GM12878 (cell line): ENCODE results near the gene FUZ. TPM values are rescaled to one million over a fixed set of nuclear protein-coding genes. Genes with fewer than 3 reads are reported as not detected.
"Not testable (repeated sequence)": the region's sequence is repeated elsewhere in the genome, so short reads cannot be mapped to it uniquely, and the experiment has no call there.

Experiments used
- ATAC-seq: fragments of 200-7000 bp; cut with Tn5 transposase; 3 replicates; pipeline ENCODE4 v1.9.1; 2020; ENCODE audit warnings: mild to moderate bottlenecking, moderate library complexity
- BruUV-seq: library from RNA; stranded (reverse); fragments of 400-500 nt; replicated peaks from 2 replicates; lab custom pipeline; 2021; lab: Mats Ljungman, UMichigan
- CTCF ChIA-PET: fragments of 300-600 bp; sonication (Branson Sonifier 250); formaldehyde crosslinking; extraction: SDS; loops from one replicate; lab custom pipeline; 2021; ENCODE audit warnings: inconsistent platforms; lab: Yijun Ruan, JAX
- POLR2A ChIA-PET: fragments of 350-600 bp; formaldehyde crosslinking; extraction: SDS; loops from one replicate; lab custom pipeline; 2021; ENCODE audit warnings: inconsistent platforms; lab: Charles Lee
- RAD21 ChIA-PET: fragments of 300-600 bp; sonication (Branson Sonifier 250); formaldehyde crosslinking; loops from one replicate; lab custom pipeline; 2023; ENCODE audit warnings: antibody characterized with exemption; ENCODE audit not compliant: unreplicated experiment; lab: Charles Lee
- SMC1A ChIA-PET: fragments of 300-600 bp; sonication (Branson Sonifier 250); formaldehyde crosslinking; loops from one replicate; lab custom pipeline; 2023; ENCODE audit not compliant: unreplicated experiment, uncharacterized antibody; lab: Charles Lee
- DNase-seq: peaks from one replicate; pipeline ENCODE4 v3.0.0-alpha.2; 2011; ENCODE audit warnings: low read depth, low spot score
- FAIRE-seq: peaks from 3 replicates; lab custom pipeline; 2011; peaks lifted over from hg19 to GRCh38; lab: Jason Lieb, UNC
- H2AFZ ChIP-seq: 2 replicates; pipeline ENCODE4 v1.6.0; 2011; ENCODE audit warnings: low read depth, low read length, control low read depth; ENCODE audit not compliant: control insufficient read depth
- H3K27ac ChIP-seq: 2 replicates; pipeline ENCODE4 v1.5.1; 2011; ENCODE audit warnings: control low read depth; ENCODE audit not compliant: control insufficient read depth, insufficient read depth
- H3K27me3 ChIP-seq, 2 experiments: replicated peaks in 1 of 2; 2 replicates each; pipeline versions ENCODE4 v1.6.0 to v1.6.1; 2011; ENCODE audit warnings: low read length in 1 of 2; ENCODE audit not compliant: control insufficient read depth in 2 of 2, insufficient read depth in 2 of 2
- H3K36me3 ChIP-seq, 2 experiments: 2 replicates each; pipeline ENCODE4 v1.5.1; 2011; ENCODE audit warnings: low read length in 1 of 2; ENCODE audit not compliant: control insufficient read depth in 2 of 2, insufficient read depth in 2 of 2
- H3K4me1 ChIP-seq: 2 replicates; pipeline ENCODE4 v1.6.1; 2011; ENCODE audit warnings: mild to moderate bottlenecking, low read length, moderate library complexity, mixed read lengths; ENCODE audit not compliant: control insufficient read depth, insufficient read depth
- H3K4me2 ChIP-seq: 2 replicates; pipeline ENCODE4 v1.6.0; 2011; ENCODE audit warnings: control low read depth; ENCODE audit not compliant: control insufficient read depth, insufficient read depth
- H3K4me3 ChIP-seq: fragments of 200-600 bp; sonication (generic); 2 replicates; pipeline ENCODE4 v1.5.1; 2016
- H3K79me2 ChIP-seq: 2 replicates; pipeline ENCODE4 v1.6.0; 2011; ENCODE audit warnings: low read length; ENCODE audit not compliant: control insufficient read depth, insufficient read depth
- H3K9ac ChIP-seq: 2 replicates; pipeline ENCODE4 v1.8.0; 2011; ENCODE audit warnings: low read length, control low read depth, mixed read lengths; ENCODE audit not compliant: control insufficient read depth, insufficient read depth
- H3K9me3 ChIP-seq: replicated peaks from 3 replicates; pipeline ENCODE4 v1.5.1; 2011; ENCODE audit warnings: mild to moderate bottlenecking, low read length; ENCODE audit not compliant: control insufficient read depth, insufficient read depth
- H4K20me1 ChIP-seq: 2 replicates; pipeline ENCODE4 v1.6.0; 2011; ENCODE audit not compliant: control insufficient read depth, insufficient read depth
- BACH1 ChIP-seq: fragments of 450-650 bp; IDR thresholded peaks from 2 replicates; pipeline ENCODE4 v1.6.1; 2017; ENCODE audit warnings: mild to moderate bottlenecking, borderline replicate concordance
- MXI1 ChIP-seq: fragments of 150-350 bp; IDR thresholded peaks from 2 replicates; pipeline ENCODE4 v1.6.1; 2011; ENCODE audit warnings: low read depth, mild to moderate bottlenecking, inconsistent platforms, low read length, improper control_type of control experiment
- PBX3 ChIP-seq: IDR thresholded peaks from 2 replicates; pipeline ENCODE4 v1.6.1; 2011; ENCODE audit warnings: mild to moderate bottlenecking, low read depth, low read length, moderate library complexity; ENCODE audit not compliant: insufficient replicate concordance
- SMAD5 ChIP-seq: IDR thresholded peaks from 2 replicates; pipeline ENCODE4 v1.6.1; 2016; ENCODE audit warnings: antibody characterized with exemption, low read depth
- WGBS: methylation state at CpG from one replicate; pipeline ENCODE4 v1.1.6; 2016; ENCODE audit warnings: low lambda C conversion rate; ENCODE audit not compliant: insufficient replicate concordance, insufficient coverage; ENCODE audit errors: missing lambda C conversion rate; 5-methylcytosine and 5-hydroxymethylcytosine counted together
- in situ Hi-C: fragments of 300-500 bp; cut with MboI; formaldehyde crosslinking; loops from 9 replicates; pipeline ENCODE4 v1.14.3; 2018; ENCODE audit warnings: mixed read lengths
- intact Hi-C: fragments of 100-400 bp; cut with micrococcal nuclease; formaldehyde crosslinking; loops from one replicate; pipeline ENCODE4 v1.14.2; 2022; ENCODE audit not compliant: unreplicated experiment
- polyA plus RNA-seq, 11 experiments: library from polyadenylated mRNA; depleted of rRNA in 4 of 11; unstranded in 6 of 11; stranded (reverse) in 5 of 11; fragments of >200 nt; fragmentation: Nextera tagmentation in 4 of 11; fragmentation: Illumina TruSeq in 1 of 11; extraction: Ambion mirVana in 4 of 11; extraction: Trizol in 1 of 11; gene quantifications; 1 replicate in 1 of 11; 2 replicates in 10 of 11; pipeline versions ENCODE4 v1.2.1 to v1.2.3, GENCODE V29; 2011 to 2016; ENCODE audit warnings: inconsistent platforms in 2 of 11, missing spikeins in 2 of 11, low read depth in 1 of 11
- total RNA-seq, 4 experiments: library from RNA; depleted of rRNA in 3 of 4; stranded (reverse); fragments of >200 nt in 3 of 4; fragmentation: Illumina TruSeq in 1 of 4; extraction: Trizol in 1 of 4; gene quantifications; 2 replicates each; pipeline versions ENCODE4 v1.2.1 to v1.2.3, GENCODE V29; 2013 to 2021

The FUZ gene
- total and polyA plus RNA-seq, 10 of the 15 experiments (the other 5 are each of a cell fraction or from before 2014, with no cell fraction given): 0.18 to 11.5 (median 8.8) TPM

- DNase-seq (no peak), ATAC-seq (no peak), FAIRE-seq (no peak)
- Histone ChIP-seq H3K9ac (no peak overlapping the region), H2AFZ (no peak overlapping the region), H3K27ac (no peak overlapping the region), H3K4me1 (peaks cover 10% of the 10 kb centered on the region), H3K36me3 (peaks cover 0 to 15% of the 10 kb centered on the region in 2 experiments; a peak in 2 of 4 replicates), H4K20me1 (no peaks in the 10 kb centered on the region; the same call in 1 of the 2 replicates), H3K27me3 (no peaks in the 10 kb centered on the region), H3K9me3 (no peaks in the 10 kb centered on the region), H3K4me3 (no peak overlapping the region), H3K4me2 (no peak overlapping the region; the same call in 1 of the 2 replicates), H3K79me2 (peaks cover 29% of the 10 kb centered on the region)
- CTCF ChIA-PET: interaction anchor here (0.6 to 1.8 kb wide), 2 partner anchors 45 to 48 kb away, joined by 3 to 6 read pairs; no protein-coding TSS in a partner anchor
- in situ Hi-C loops (no loop called here), intact Hi-C loops (no loop called here)
- SMC1A ChIA-PET: interaction anchor here (1.2 kb wide), 1 partner anchor 30 kb away, joined by 4 read pairs; no protein-coding TSS in a partner anchor
- POLR2A ChIA-PET: interaction anchor here (0.7 kb wide), 1 partner anchor 33 kb away, joined by 3 read pairs; no protein-coding TSS in a partner anchor
- no TSS peak for BruUV-seq
- TF ChIP-seq PBX3: no peak
- no peak for TF ChIP-seq SMAD5
- TF ChIP-seq MXI1: no peak
- TF ChIP-seq BACH1: no peak
- RAD21 ChIA-PET: no interaction called here
- 94% methylated on average over 10 of the region's 10 CpGs for WGBS
Measured at GRCh38 chr19:49820125-49820524, 7.0 kb upstream of the FUZ start.

- RAD21 ChIA-PET, H3K9ac ChIP-seq, H2AFZ ChIP-seq, H3K9me3 ChIP-seq, H3K4me1 ChIP-seq, FAIRE-seq, H3K27ac ChIP-seq, intact Hi-C loops, in situ Hi-C loops, H3K27me3 ChIP-seq, BruUV-seq, DNase-seq, ATAC-seq, H4K20me1 ChIP-seq: not testable (repeated sequence)
- Histone ChIP-seq H3K79me2 (peaks cover 29% of the 10 kb centered on the region), H3K36me3 (peaks cover 0 to 15% of the 10 kb centered on the region in 2 experiments; a peak in 2 of 4 replicates), H3K4me3 (peak overlapping the region; percentile 96), H3K4me2 (peak overlapping the region; percentile 60)
- WGBS: 76% methylated on average over 4 of the region's 7 CpGs
- ChIA-PET POLR2A (interaction anchor here (0.7 to 2.7 kb wide), 5 partner anchors 24 to 57 kb away, joined by 3 to 11 read pairs (median 4); partner anchors contain the start of genes AKT1S1, PTOV1 and TBC1D17), CTCF (interaction anchor here (0.7 to 1.8 kb wide), 2 partner anchors 26 to 46 kb away, joined by 3 to 6 read pairs; no protein-coding TSS in a partner anchor), SMC1A (interaction anchor here (1.2 kb wide), 1 partner anchor 30 kb away, joined by 4 read pairs; no protein-coding TSS in a partner anchor)
Measured at GRCh38 chr19:49819452-49820115, 6.5 kb upstream of the FUZ start.
